Thyroid gland (tissue), 4 donors: ENCODE data around the gene EDA2R. TPM values are rescaled to one million over a fixed set of nuclear protein-coding genes. Genes with fewer than 3 reads are reported as not detected.

Experiments used
- DNase-seq, 2 donors: peaks; one replicate each; pipeline ENCODE4 v3.0.0-alpha.2; 2019
- H3K27ac ChIP-seq, 3 donors: fragments of 200-600 bp; sonication (generic); 1 replicate in 2 of 3; 2 replicates in 1 of 3; pipeline ENCODE4 v1.5.1; 2016 to 2019; ENCODE audit warnings: mild to moderate bottlenecking in 1 of 3, moderate library complexity in 1 of 3
- H3K27me3 ChIP-seq: fragments of 200-600 bp; sonication (generic); one replicate; pipeline ENCODE4 v1.5.1; 2019
- H3K36me3 ChIP-seq, 2 donors: fragments of 200-600 bp; sonication (generic); one replicate each; pipeline ENCODE4 v1.5.1; 2016 to 2019
- H3K4me1 ChIP-seq, 2 donors: fragments of 200-600 bp; sonication (generic); one replicate each; pipeline ENCODE4 v1.5.1; 2017 to 2019
- H3K4me3 ChIP-seq, 3 donors: fragments of 200-600 bp; sonication (generic); replicated peaks in 1 of 3; 1 replicate in 2 of 3; 2 replicates in 1 of 3; pipeline ENCODE4 v1.5.1; 2016; ENCODE audit warnings: mild to moderate bottlenecking in 1 of 3
- H3K9me3 ChIP-seq: fragments of 200-600 bp; sonication (generic); one replicate; pipeline ENCODE4 v1.5.1; 2017
- CTCF ChIP-seq, 6 experiments: fragments of 200-600 bp in 3 of 6; fragments of 450-650 bp in 3 of 6; sonication (generic) in 3 of 6; IDR thresholded peaks; one replicate each; pipeline ENCODE4 v1.5.1; 2016 to 2019; ENCODE audit warnings: antibody characterized with exemption in 6 of 6, mild to moderate bottlenecking in 2 of 6, inconsistent platforms in 1 of 6, moderate library complexity in 1 of 6
- POLR2A ChIP-seq, 2 donors: fragments of 450-650 bp; IDR thresholded peaks; one replicate each; pipeline ENCODE4 v1.6.1; 2017; ENCODE audit warnings: antibody characterized with exemption in 2 of 2, mild to moderate bottlenecking in 2 of 2, moderate library complexity in 1 of 2
- WGBS, 2 donors: methylation state at CpG; one replicate each; pipeline ENCODE4 v1.1.5; 2017; 5-methylcytosine and 5-hydroxymethylcytosine counted together
- intact Hi-C: fragments of 100-400 bp; cut with DNase I; formaldehyde crosslinking; loops from one replicate; pipeline ENCODE4 v1.15.1; 2023
- total RNA-seq, 4 donors: library from RNA; depleted of rRNA; stranded (reverse); fragments of >200 nt; gene quantifications; one replicate each; pipeline ENCODE4 v1.2.3, GENCODE V29; 2016

EDA2R gene
- 1 to 10 TPM; 3.5 to 9.5 (median 4.9) TPM for total RNA-seq

- intact Hi-C loops, result no loop called here
- H3K27me3 ChIP-seq, result no peaks in the 10 kb centered on the region
- DNase-seq, result peak; percentile 71 to 74
- 0 to 1% methylated on average over 6 to 11 of the region's 32 CpGs for WGBS, 2 donors
- H3K4me1 ChIP-seq, result peaks cover 0 to 7% of the 10 kb centered on the region in 2 donors
- H3K9me3 ChIP-seq, result no peaks in the 10 kb centered on the region
- H3K27ac ChIP-seq, result peak within 1 kb of the TSS; percentile 13 to 53 (median 32)
- TF ChIP-seq CTCF (IDR thresholded peaks at IDR 0.05) (no peak), POLR2A (IDR thresholded peaks at IDR 0.05) (peak in 1 of 2 donors; percentile 76)
- peak within 1 kb of the TSS in 1 of 3 donors; percentile 13 for H3K4me3 ChIP-seq
- no peaks in the 10 kb centered on the region for H3K36me3 ChIP-seq
Measured at GRCh38 chrX:66638591-66639500, at the start of gene EDA2R. Gene EDA2R (minus strand): TSS chrX:66639078. CDS start chrX:66616020, 23,058 bp downstream.

- Histone ChIP-seq H3K4me1 (no peaks in the 10 kb centered on the region), H3K36me3 (no peaks in the 10 kb centered on the region), H3K9me3 (no peaks in the 10 kb centered on the region), H3K27me3 (no peaks in the 10 kb centered on the region), H3K4me3 (no peak overlapping the region), H3K27ac (no peak overlapping the region)
- intact Hi-C loops, result no loop called here
- no peak for DNase-seq
- TF ChIP-seq POLR2A (IDR thresholded peaks at IDR 0.05) (no peak), CTCF (IDR thresholded peaks at IDR 0.05) (no peak)
- 58 to 59% methylated on average over 2 of the region's 2 CpGs for WGBS, 2 donors
Measured at GRCh38 chrX:66684196-66684595, 45.3 kb upstream of the EDA2R start.

GRCh38 chrX:66680451-66680850 is 41.6 kb upstream of the EDA2R start:
- DNase-seq, result no peak

GRCh38 chrX:66677430-66677829 is 38.6 kb upstream of the EDA2R start:
- whole genome bisulfite sequencing, 2 donors, result 62 to 71% methylated on average over 5 of the region's 5 CpGs
- Histone ChIP-seq H3K27me3 (no peaks in the 10 kb centered on the region), H3K4me3 (no peak overlapping the region), H3K27ac (no peak overlapping the region), H3K4me1 (no peaks in the 10 kb centered on the region), H3K36me3 (no peaks in the 10 kb centered on the region), H3K9me3 (no peaks in the 10 kb centered on the region)
- DNase-seq, result no peak
- no peak for TF ChIP-seq CTCF (IDR thresholded peaks at IDR 0.05)
- TF ChIP-seq POLR2A (IDR thresholded peaks at IDR 0.05), result no peak
- intact Hi-C loops, result no loop called here

More at GRCh38 chrX:66680451-66680850, 41.6 kb upstream of the EDA2R start:
- H3K27ac ChIP-seq, result no peak overlapping the region
- H3K9me3 ChIP-seq, result no peaks in the 10 kb centered on the region
- 82 to 86% methylated on average over 2 of the region's 2 CpGs for WGBS, 2 donors
- no peak overlapping the region for H3K4me3 ChIP-seq
- H3K4me1 ChIP-seq, result no peaks in the 10 kb centered on the region
- no peaks in the 10 kb centered on the region for H3K27me3 ChIP-seq
- intact Hi-C loops, result no loop called here
- TF ChIP-seq CTCF (IDR thresholded peaks at IDR 0.05) (no peak), POLR2A (IDR thresholded peaks at IDR 0.05) (no peak)
- H3K36me3 ChIP-seq, result no peaks in the 10 kb centered on the region

GRCh38 chrX:66676990-66677389 is 38.1 kb upstream of the EDA2R start:
- WGBS, 2 donors, result 52 to 64% methylated on average over 2 of the region's 2 CpGs
- no peaks in the 10 kb centered on the region for H3K27me3 ChIP-seq
- H3K27ac ChIP-seq, result no peak overlapping the region
- no peaks in the 10 kb centered on the region for H3K9me3 ChIP-seq
- no peak for TF ChIP-seq POLR2A (IDR thresholded peaks at IDR 0.05)
- TF ChIP-seq CTCF (IDR thresholded peaks at IDR 0.05), result no peak
- intact Hi-C loops, result no loop called here
- H3K4me1 ChIP-seq, result no peaks in the 10 kb centered on the region
- H3K4me3 ChIP-seq, result no peak overlapping the region
- H3K36me3 ChIP-seq, result no peaks in the 10 kb centered on the region
- no peak for DNase-seq
